NCI-H1694 (cell line): Measurements from ENCODE around the gene ADCY10.
A peak's percentile ranks its signal among the peaks of the same experiment; 100 is the strongest.
"Not testable (repeated sequence)": the region's sequence is repeated elsewhere in the genome, so short reads cannot be mapped to it uniquely, and the experiment has no call there.

Experiments used
- DNase-seq: peaks from one replicate; lab custom pipeline; 2025; lab: John Stamatoyannopoulos, UW

Gene ADCY10

GRCh38 chr1:167806676-167807075 is 107.3 kb downstream of the ADCY10 start:
- DNase-seq: not testable (repeated sequence)

DNA sequence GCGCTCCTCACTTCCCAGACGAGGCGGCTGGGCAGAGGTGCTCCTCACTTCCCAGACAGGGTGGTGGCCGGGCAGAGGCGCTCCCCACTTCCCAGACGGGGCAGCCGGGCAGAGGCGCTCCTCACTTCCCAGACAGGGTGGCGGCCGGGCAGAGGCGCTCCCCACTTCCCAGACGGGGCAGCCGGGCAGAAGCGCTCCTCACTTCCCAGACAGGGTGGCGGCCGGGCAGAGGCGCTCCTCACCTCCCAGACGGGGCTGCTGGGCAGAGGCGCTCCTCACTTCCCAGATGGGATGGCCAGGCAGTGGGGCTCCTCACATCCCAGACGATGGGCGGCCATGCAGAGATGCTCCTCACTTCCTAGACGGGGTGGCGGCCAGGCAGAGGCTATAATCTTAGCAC is 107.7 kb downstream of the ADCY10 start:
- DNase-seq: not testable (repeated sequence)

DNA sequence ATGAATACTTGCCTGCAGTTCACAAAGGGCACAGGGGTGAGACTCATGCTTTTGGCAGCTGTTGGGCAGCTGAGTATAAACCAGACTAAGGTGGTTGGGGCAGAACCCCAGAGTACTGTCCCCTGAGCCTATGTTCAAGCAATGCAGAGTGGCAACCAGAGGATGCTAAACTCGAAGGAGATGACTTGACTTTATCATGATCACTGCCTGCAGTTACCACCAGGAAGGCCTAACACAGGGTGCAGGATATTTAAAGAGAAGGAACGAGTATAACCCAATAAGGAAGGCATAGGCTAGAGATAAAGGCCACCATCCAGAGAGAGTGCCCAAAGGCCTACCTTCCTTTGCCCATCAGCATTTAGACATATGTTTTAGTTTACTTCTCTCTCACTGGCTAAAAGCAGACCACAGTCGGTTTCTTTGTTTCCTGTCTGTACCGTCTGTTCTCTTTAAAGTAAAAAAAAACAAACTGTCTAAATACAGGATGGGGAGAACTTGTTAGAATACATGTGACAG is 108.8 kb downstream of the ADCY10 start:
- DNase-seq: no peak

- DNase-seq: peak; percentile 86
Measured at GRCh38 chr1:167803358-167804207, 110.4 kb downstream of the ADCY10 start.

GRCh38 chr1:167802235-167802634 is 111.7 kb downstream of the ADCY10 start:
- DNase-seq: no peak

DNA sequence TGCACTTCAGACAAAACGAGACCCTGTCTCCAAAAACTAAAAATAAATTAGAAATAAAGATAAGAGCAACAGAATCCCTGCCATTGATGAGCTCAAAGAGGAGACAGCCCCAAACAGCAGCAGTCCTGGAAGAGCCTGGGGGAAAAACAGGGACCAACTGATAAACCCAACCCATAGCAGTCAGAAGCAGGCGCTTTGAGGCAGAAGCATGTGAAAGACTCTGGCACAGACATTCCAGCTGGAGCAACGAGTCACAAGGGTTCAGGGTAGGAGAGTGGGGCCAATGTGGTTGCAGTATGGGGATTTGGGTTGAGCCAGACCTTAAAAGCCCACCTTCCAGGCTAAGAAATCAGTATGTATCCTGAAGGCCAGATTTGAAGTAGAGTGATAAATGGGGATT is 113.7 kb downstream of the ADCY10 start:
- DNase-seq: no peak

GRCh38 chr1:167799747-167800146 is 114.2 kb downstream of the ADCY10 start:
- DNase-seq: no peak

- DNase-seq: no peak
Measured at GRCh38 chr1:167798952-167799351, 115.0 kb downstream of the ADCY10 start.

DNA sequence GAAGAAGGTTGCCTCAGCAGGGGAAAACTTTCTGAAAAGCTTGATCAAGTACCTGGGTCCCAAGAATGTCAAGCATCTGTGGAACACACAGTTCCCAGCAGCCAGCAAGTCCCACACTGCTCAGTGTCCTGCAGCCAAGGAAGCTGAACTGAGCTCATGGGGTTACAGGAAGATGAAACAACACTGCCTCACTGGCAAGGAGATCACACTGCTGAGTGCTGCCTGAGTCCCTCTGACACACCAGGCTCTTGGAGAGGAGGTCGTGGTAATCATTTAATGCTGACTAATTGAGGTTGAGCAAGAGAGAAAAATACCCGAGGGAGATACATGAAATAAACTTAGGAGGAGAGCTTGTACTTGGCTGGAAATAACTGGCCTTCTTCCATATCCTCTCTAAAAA is 116.9 kb downstream of the ADCY10 start:
- no peak for DNase-seq

DNA sequence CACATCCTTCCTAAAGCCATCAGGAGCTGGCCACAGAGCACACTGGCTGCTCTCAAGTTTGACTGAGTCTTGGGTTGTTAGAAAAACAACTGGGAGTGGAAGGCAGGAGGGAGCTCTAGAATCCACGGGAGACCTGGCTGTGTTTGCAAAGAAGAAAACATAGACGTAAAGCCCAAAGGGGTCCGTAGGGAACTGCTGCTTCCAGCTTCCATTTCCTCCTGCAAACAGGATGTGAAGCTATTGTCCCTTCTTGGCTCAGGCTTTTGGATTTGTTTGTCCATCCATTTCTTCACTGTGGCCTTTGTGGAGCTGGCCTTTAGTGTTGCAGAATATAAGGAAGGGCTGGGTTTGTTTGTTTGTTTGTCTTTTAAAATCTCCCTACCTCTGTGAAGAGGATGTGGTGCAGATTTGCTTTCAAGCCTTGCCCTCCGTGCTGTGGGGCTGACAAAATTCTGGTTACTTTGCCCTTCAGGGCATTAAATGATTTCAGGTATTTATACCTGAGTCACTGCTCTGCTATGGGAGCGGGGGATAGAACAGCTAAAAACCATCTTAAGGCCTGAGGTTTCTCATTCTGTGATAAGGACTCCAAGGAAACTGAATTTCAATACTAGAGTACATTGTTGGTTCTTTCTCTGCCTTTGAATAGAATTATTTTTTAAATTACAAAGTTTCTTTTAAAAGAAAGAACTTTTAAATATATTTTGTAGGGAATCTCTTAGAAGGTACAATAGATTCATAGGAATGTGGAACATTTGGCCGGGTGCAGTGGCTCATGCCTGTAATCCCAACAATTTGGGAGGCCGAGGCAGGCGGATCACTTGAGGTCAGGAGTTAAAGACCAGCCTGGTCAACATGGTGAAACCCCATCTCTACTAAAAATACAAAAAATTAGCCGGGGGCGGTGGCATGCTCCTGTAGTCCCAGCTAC is 117.9 kb downstream of the ADCY10 start:
- no peak for DNase-seq

DNA sequence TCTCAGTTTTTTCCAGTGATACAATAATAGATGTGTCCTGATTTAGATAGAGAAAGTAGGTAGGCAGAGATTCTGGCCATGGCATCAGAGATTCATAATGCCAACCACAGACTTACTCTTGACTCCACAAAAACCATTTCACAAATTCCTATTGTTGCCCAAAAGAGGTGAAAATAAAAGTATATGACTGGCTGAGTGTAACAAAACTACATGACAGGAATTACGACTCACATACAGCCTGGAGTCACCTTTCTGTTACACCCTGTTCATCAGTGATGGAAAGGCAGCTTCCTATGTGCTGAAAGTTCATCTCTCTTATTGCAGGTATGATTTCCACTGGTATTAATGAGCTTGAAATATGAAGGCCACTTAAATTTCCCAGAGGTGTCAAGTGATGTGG is 119.9 kb downstream of the ADCY10 start:
- DNase-seq: no peak

GRCh38 chr1:167792188-167792565 is 121.8 kb downstream of the ADCY10 start:
- no peak for DNase-seq

- DNase-seq: no peak
Measured at GRCh38 chr1:167791281-167792187, 122.4 kb downstream of the ADCY10 start.

GRCh38 chr1:167790117-167790516 is 123.8 kb downstream of the ADCY10 start:
- DNase-seq: no peak

- no peak for DNase-seq
Measured at GRCh38 chr1:167789501-167789900, 124.4 kb downstream of the ADCY10 start.

GRCh38 chr1:167786502-167786901 is 127.4 kb downstream of the ADCY10 start:
- no peak for DNase-seq

DNA sequence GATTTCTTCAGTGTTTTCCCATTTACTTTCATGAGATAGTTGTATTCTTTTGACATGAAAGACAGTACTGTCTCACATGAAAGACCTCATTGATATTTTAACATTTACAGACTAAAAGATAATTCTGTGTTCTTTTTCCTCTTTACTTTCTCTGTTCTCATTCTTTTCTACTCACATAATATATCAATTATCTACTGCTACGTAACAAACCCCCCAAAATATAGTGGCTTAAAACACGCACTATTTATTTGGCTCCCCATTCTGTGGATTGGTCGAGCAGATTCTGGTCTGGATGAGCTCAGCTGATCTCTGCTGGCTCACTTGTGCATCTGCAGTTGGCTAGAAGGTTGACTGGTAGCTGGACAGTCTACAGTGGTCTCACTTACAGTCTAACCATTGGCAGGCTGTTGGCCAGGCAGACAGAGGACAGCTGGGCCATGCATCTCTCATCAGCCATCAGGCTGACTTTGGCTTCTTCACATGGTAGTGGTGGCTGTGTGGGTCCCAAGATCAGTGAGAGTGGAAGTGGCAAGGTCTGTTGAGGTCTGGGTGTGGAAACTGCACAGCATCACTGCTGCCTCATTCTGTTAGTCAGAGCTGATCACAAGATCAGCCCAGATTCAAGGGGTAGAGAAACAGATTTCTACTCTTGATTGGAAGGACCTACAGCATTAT is 128.9 kb downstream of the ADCY10 start:
- DNase-seq: no peak

DNA sequence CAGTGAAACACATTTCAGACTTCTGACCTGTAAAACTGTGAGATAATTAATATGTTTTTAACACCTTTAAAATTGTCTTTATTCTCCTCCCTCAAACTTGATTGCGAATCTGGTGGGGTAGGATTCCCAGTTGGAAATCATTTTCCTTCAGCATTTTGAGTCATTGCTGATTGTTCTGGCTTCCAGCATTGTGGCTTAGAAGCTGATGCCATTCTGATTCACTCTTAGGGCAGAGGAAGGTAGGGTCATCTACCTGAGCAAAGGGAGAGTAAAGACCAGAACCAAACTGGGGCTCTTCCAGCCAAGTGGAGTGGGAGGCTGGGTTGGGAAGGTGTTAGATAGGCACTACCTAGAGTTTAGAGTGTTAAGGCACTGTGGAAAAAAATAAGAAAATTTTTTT is 131.0 kb downstream of the ADCY10 start:
- no peak for DNase-seq

DNA sequence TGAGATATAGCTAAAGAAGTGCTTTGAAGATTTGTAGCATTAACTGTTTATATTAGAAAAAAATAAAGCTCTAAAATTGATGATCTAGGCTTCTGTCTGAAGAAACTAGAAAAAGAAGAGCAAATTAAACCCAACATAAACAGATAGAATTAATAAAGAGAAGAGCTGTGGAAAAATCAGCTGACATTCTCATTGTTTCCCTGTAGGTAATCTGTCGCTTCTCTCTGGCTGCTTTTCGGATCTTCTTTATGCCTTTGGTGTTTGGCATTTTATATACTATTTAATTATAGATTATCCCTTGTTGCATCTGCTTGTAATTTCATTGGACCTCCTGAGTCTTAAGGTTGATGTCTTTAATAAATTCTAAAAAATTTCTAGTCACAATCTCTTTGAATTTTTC is 132.4 kb downstream of the ADCY10 start:
- no peak for DNase-seq

DNA sequence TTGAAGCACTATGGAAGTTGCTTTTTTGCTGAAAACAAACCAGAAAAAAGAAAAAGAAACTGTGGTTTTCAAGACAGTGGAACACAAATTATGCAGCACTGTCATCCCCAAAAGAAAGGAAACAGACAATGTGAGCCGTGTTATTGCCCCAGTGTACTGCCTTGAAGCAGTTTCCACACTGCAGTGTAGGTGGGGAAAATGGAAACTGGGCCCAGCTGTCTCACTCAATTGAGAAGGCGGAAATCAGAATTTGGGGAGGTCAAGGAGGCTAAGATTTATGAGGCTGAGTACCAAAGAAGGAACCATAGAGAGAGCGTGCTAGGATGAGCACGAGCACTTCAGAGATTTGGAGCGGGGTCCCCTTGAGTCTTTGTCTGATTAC is 136.7 kb downstream of the ADCY10 start:
- DNase-seq: no peak

- no peak for DNase-seq
Measured at GRCh38 chr1:167776616-167777268, 137.2 kb downstream of the ADCY10 start.
